Tibial nerve (tissue), 4 donors: ENCODE results near the gene A2M.
A peak's percentile ranks its signal among the peaks of the same experiment; 100 is the strongest.

Source experiments
- EP300 ChIP-seq, 2 donors: sonication (generic); formaldehyde crosslinking; IDR thresholded peaks; one replicate each; pipeline ENCODE4 v1.6.1; 2017; ENCODE audit warnings: antibody characterized with exemption in 2 of 2, mild to moderate bottlenecking in 1 of 2
- POLR2A ChIP-seq, 2 donors: fragments of 450-650 bp; IDR thresholded peaks; one replicate each; pipeline ENCODE4 v1.6.1; 2017; ENCODE audit warnings: antibody characterized with exemption in 2 of 2, mild to moderate bottlenecking in 2 of 2, moderate library complexity in 2 of 2
- TF ChIP-seq, protein P1 (sequence below), 5 experiments: fragments of 200-600 bp in 3 of 5; fragments of 450-650 bp in 2 of 5; sonication (generic) in 3 of 5; IDR thresholded peaks; one replicate each; pipeline ENCODE4 v1.5.1; 2016 to 2019; ENCODE audit warnings: antibody characterized with exemption in 5 of 5, mild to moderate bottlenecking in 3 of 5, moderate library complexity in 2 of 5

DNA sequence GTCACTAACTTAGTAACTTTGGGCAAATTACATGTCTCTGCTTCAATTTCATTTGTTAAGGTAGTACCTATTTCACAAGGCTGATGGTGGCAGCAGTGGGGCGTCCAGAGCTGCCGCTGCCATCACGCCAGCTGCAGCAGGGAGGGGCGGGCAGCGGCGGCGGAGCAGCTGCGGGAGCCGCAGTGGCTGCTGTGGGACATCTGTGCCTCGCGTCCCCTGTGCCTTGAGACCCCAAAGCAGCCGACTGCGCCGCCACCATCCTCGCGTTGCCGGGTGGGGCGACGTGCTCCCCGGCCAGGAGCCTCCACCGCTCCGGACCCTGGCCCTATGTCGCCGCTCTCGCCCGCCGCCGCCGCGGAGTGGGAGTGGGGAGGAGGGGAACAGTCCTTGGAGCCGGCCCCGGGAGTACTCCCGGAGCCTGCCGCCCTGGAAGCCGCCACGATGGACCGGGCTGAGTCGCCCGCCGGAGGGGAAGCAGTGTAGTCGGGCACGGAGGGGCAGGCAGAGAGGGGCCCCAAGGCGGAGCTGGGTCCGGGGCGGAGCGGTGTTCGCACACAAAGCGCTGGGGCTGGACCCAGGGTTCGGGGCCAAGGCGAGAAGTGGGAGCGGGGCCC lies 51.4 kb downstream of the A2M start:
- TF ChIP-seq, protein P1, sequence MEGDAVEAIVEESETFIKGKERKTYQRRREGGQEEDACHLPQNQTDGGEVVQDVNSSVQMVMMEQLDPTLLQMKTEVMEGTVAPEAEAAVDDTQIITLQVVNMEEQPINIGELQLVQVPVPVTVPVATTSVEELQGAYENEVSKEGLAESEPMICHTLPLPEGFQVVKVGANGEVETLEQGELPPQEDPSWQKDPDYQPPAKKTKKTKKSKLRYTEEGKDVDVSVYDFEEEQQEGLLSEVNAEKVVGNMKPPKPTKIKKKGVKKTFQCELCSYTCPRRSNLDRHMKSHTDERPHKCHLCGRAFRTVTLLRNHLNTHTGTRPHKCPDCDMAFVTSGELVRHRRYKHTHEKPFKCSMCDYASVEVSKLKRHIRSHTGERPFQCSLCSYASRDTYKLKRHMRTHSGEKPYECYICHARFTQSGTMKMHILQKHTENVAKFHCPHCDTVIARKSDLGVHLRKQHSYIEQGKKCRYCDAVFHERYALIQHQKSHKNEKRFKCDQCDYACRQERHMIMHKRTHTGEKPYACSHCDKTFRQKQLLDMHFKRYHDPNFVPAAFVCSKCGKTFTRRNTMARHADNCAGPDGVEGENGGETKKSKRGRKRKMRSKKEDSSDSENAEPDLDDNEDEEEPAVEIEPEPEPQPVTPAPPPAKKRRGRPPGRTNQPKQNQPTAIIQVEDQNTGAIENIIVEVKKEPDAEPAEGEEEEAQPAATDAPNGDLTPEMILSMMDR (IDR thresholded peaks at IDR 0.05) = peak; percentile 38 to 70 (median 56)
- TF ChIP-seq POLR2A (IDR thresholded peaks at IDR 0.05) (peak in 1 of 2 donors; percentile 39), EP300 (IDR thresholded peaks at IDR 0.05) (peak; percentile 6 to 36)
